CD14-positive monocyte (primary cell): ENCODE measurements around the gene DCAF6. TPM values are rescaled to one million over a fixed set of nuclear protein-coding genes. Genes with fewer than 3 reads are reported as not detected.

Experiments used
- DNase-seq, 3 donors: peaks; one replicate each; pipeline ENCODE4 v3.0.0-alpha.2; 2011 to 2022
- H2AFZ ChIP-seq: 2 replicates; pipeline ENCODE4 v1.6.0; 2012; ENCODE audit warnings: mild to moderate bottlenecking, low read depth, low read length, inconsistent platforms; ENCODE audit not compliant: insufficient read depth, poor library complexity, severe bottlenecking
- H3K27ac ChIP-seq, 2 donors: 1 replicate in 1 of 2; 2 replicates in 1 of 2; pipeline ENCODE4 v1.5.1; 2012 to 2013; ENCODE audit warnings: low read length in 2 of 2, control low read depth in 1 of 2, inconsistent platforms in 1 of 2, low read depth in 1 of 2, mild to moderate bottlenecking in 1 of 2
- H3K27me3 ChIP-seq, 2 donors: one replicate each; pipeline versions ENCODE4 v1.6.0 to v1.6.1; 2011 to 2013; ENCODE audit warnings: low read length in 2 of 2; ENCODE audit not compliant: control insufficient read depth in 2 of 2, insufficient read depth in 2 of 2
- H3K36me3 ChIP-seq, 2 donors: replicated peaks in 1 of 2; 1 replicate in 1 of 2; 2 replicates in 1 of 2; pipeline versions ENCODE4 v1.5.1 to v1.6.1; 2012 to 2013; ENCODE audit warnings: low read length in 2 of 2, control low read depth in 1 of 2, inconsistent platforms in 1 of 2, mild to moderate bottlenecking in 1 of 2; ENCODE audit not compliant: insufficient read depth in 2 of 2, control insufficient read depth in 1 of 2
- H3K4me1 ChIP-seq, 2 donors: 1 replicate in 1 of 2; 2 replicates in 1 of 2; pipeline versions ENCODE4 v1.5.1 to v1.6.1; 2012 to 2013; ENCODE audit warnings: low read length in 2 of 2, control low read depth in 1 of 2, inconsistent platforms in 1 of 2, mild to moderate bottlenecking in 1 of 2, moderate library complexity in 1 of 2; ENCODE audit not compliant: insufficient read depth in 2 of 2, control insufficient read depth in 1 of 2
- H3K4me2 ChIP-seq: replicated peaks from 2 replicates; pipeline ENCODE3; 2012; ENCODE audit warnings: low read length, moderate library complexity, mild to moderate bottlenecking; ENCODE audit not compliant: poor library complexity, severe bottlenecking; ENCODE audit errors: extremely low read depth
- H3K4me3 ChIP-seq, 3 experiments: fragments of 200-600 bp in 1 of 3; sonication (generic) in 1 of 3; replicated peaks in 1 of 3; 1 replicate in 2 of 3; 2 replicates in 1 of 3; pipeline ENCODE4 v1.5.1; 2011 to 2013; ENCODE audit warnings: low read length in 3 of 3, mild to moderate bottlenecking in 3 of 3, control low read depth in 2 of 3, low read depth in 2 of 3, inconsistent platforms in 1 of 3, moderate library complexity in 1 of 3
- H3K79me2 ChIP-seq: 2 replicates; pipeline ENCODE4 v1.6.0; 2012; ENCODE audit warnings: mild to moderate bottlenecking, control low read depth, inconsistent platforms, low read length, moderate library complexity; ENCODE audit not compliant: insufficient read depth
- H3K9ac ChIP-seq: 2 replicates; pipeline ENCODE4 v1.6.0; 2017; ENCODE audit warnings: low read length, mild to moderate bottlenecking; ENCODE audit not compliant: insufficient read depth, poor library complexity, severe bottlenecking
- H3K9me3 ChIP-seq, 2 donors: replicated peaks in 1 of 2; 1 replicate in 1 of 2; 2 replicates in 1 of 2; pipeline versions ENCODE4 v1.5.1 to v1.6.1; 2012 to 2013; ENCODE audit warnings: low read length in 2 of 2, control low read depth in 1 of 2; ENCODE audit not compliant: control insufficient read depth in 1 of 2, insufficient read depth in 1 of 2
- H4K20me1 ChIP-seq: 2 replicates; pipeline ENCODE4 v1.6.0; 2012; ENCODE audit warnings: mild to moderate bottlenecking, low read length, control low read depth, moderate library complexity; ENCODE audit not compliant: insufficient read depth
- H3K27ac Mint-ChIP-seq, 7 donors: one replicate each; pipeline ENCODE4 v1.8.0; 2020; ENCODE audit warnings: mild to moderate bottlenecking in 7 of 7, mixed read lengths in 7 of 7, moderate library complexity in 6 of 7, inconsistent platforms in 2 of 7
- H3K27me3 Mint-ChIP-seq, 3 donors: one replicate each; pipeline ENCODE4 v1.8.0; 2021 to 2022; ENCODE audit warnings: low read depth in 3 of 3, mild to moderate bottlenecking in 3 of 3, mixed read lengths in 3 of 3, moderate library complexity in 3 of 3, inconsistent platforms in 1 of 3
- H3K36me3 Mint-ChIP-seq, 2 donors: one replicate each; pipeline ENCODE4 v1.8.0; 2020; ENCODE audit warnings: mixed read lengths in 2 of 2, inconsistent platforms in 1 of 2, mild to moderate bottlenecking in 1 of 2
- H3K4me1 Mint-ChIP-seq: one replicate; pipeline ENCODE4 v1.8.0; 2020; ENCODE audit warnings: mild to moderate bottlenecking, mixed read lengths
- H3K4me3 Mint-ChIP-seq, 2 donors: one replicate each; pipeline ENCODE4 v1.8.0; 2020; ENCODE audit warnings: mild to moderate bottlenecking in 2 of 2, mixed read lengths in 2 of 2, moderate library complexity in 1 of 2
- H3K9me3 Mint-ChIP-seq, 7 donors: one replicate each; pipeline ENCODE4 v1.8.0; 2020 to 2022; ENCODE audit warnings: mixed read lengths in 7 of 7, mild to moderate bottlenecking in 6 of 7, moderate library complexity in 6 of 7, inconsistent platforms in 2 of 7
- CTCF ChIP-seq: fragments of 200-600 bp; IDR thresholded peaks from one replicate; pipeline ENCODE4 v1.8.0; 2022; ENCODE audit warnings: antibody characterized with exemption, mild to moderate bottlenecking
- WGBS: methylation state at CpG from one replicate; pipeline ENCODE4 v1.1.5; 2013; ENCODE audit warnings: missing lambda C conversion rate; ENCODE audit not compliant: insufficient coverage; 5-methylcytosine and 5-hydroxymethylcytosine counted together
- intact Hi-C, 2 donors: fragments of 100-400 bp; cut with micrococcal nuclease; formaldehyde crosslinking; loops; one replicate each; pipeline versions ENCODE4 v1.15.0 to v1.15.1; 2023
- polyA plus RNA-seq, 3 donors: library from polyadenylated mRNA; depleted of rRNA in 1 of 3; unstranded in 2 of 3; stranded (reverse) in 1 of 3; fragments of 300-500 nt in 2 of 3; fragments of >200 nt in 1 of 3; fragmentation: Illumina TruSeq in 2 of 3; gene quantifications; 1 replicate in 2 of 3; 2 replicates in 1 of 3; pipeline ENCODE4 v1.2.3, GENCODE V29; 2012 to 2021

The DCAF6 gene
- polyA plus RNA-seq, 3 donors: 11.8 to 16.1 (median 11.9) TPM

- H3K4me3 ChIP-seq: no peak overlapping the region
- no peaks in the 10 kb centered on the region for H4K20me1 ChIP-seq
- no peaks in the 10 kb centered on the region for H3K79me2 ChIP-seq
- H3K27ac ChIP-seq: peak overlapping the region; percentile 47 to 69
- H3K36me3 Mint-ChIP-seq: peaks cover 16 to 20% of the 10 kb centered on the region in 2 donors
- WGBS: 100% methylated on average over 1 of the region's 4 CpGs
- peak; percentile 78 to 90 (median 80) for DNase-seq
- no peaks in the 10 kb centered on the region for H3K27me3 ChIP-seq
- TF ChIP-seq CTCF: no peak
- intact Hi-C loops: no loop called here
- peaks cover 21% of the 10 kb centered on the region for H3K4me1 Mint-ChIP-seq
- no peak overlapping the region for H3K4me3 Mint-ChIP-seq
- no peaks in the 10 kb centered on the region for H3K9me3 ChIP-seq
- H3K36me3 ChIP-seq: peaks cover 5 to 20% of the 10 kb centered on the region in 2 donors
- peaks cover 4% of the 10 kb centered on the region in 2 donors for H3K4me1 ChIP-seq
- no peak overlapping the region for H2AFZ ChIP-seq
- peak overlapping the region; percentile 77 to 95 (median 88) for H3K27ac Mint-ChIP-seq
- H3K4me2 ChIP-seq: no peak overlapping the region
- no peaks in the 10 kb centered on the region for H3K9me3 Mint-ChIP-seq
- no peak overlapping the region for H3K9ac ChIP-seq
- peaks cover 0 to 2% (median 0%) of the 10 kb centered on the region in 3 donors for H3K27me3 Mint-ChIP-seq
Measured at GRCh38 chr1:168081373-168082007, 145.0 kb downstream of the DCAF6 start.

GRCh38 chr1:168082008-168082876 is 145.8 kb downstream of the DCAF6 start:
- Mint-ChIP-seq H3K4me3 (no peak overlapping the region), H3K27me3 (peaks cover 0 to 2% (median 1%) of the 10 kb centered on the region in 3 donors), H3K9me3 (no peaks in the 10 kb centered on the region), H3K4me1 (peaks cover 21% of the 10 kb centered on the region), H3K36me3 (peaks cover 10 to 15% of the 10 kb centered on the region in 2 donors), H3K27ac (peak overlapping the region; percentile 77 to 95 (median 88))
- no peak overlapping the region for H3K4me3 ChIP-seq
- intact Hi-C loops: no loop called here
- peak; percentile 96 for TF ChIP-seq CTCF
- H3K4me1 ChIP-seq: peaks cover 4% of the 10 kb centered on the region in 2 donors
- no peaks in the 10 kb centered on the region for H3K79me2 ChIP-seq
- H3K9ac ChIP-seq: no peak overlapping the region
- H3K27ac ChIP-seq: peak overlapping the region in 1 of 2 donors; percentile 69
- peak; percentile 48 to 70 (median 66) for DNase-seq
- no peaks in the 10 kb centered on the region for H3K9me3 ChIP-seq
- no peak overlapping the region for H3K4me2 ChIP-seq
- H3K36me3 ChIP-seq: peaks cover 0 to 13% of the 10 kb centered on the region in 2 donors
- 36% methylated on average over 5 of the region's 8 CpGs for WGBS
- no peaks in the 10 kb centered on the region for H3K27me3 ChIP-seq
- no peaks in the 10 kb centered on the region for H4K20me1 ChIP-seq
- H2AFZ ChIP-seq: no peak overlapping the region
